ENCODE measurements around the gene ELOB.

Gene ELOB

GRCh38 chr16:2752850-2753732 is 24.0 kb downstream of the ELOB start:
- Histone ChIP-seq H3K4me3 (peak overlapping the region; percentile 87), H3K27ac (peak overlapping the region; percentile 99)
- peak; percentile 91 for DNase-seq (ENCODE audit: low spot score)
- no peak for TF ChIP-seq CTCF (IDR thresholded peaks at IDR 0.05)

GRCh38 chr16:2752035-2752849 is 24.8 kb downstream of the ELOB start, which contains the start of gene SRRM2:
SRRM2 (plus strand) TSS chr16:2752638; CDS start chr16:2756365, 3,727 bp downstream.
- no peak for TF ChIP-seq CTCF (IDR thresholded peaks at IDR 0.05)
- H3K27ac ChIP-seq = peak within 1 kb of the TSS; percentile 99
- DNase-seq (ENCODE audit: low spot score) = peak; percentile 96
- H3K4me3 ChIP-seq = peak within 1 kb of the TSS; percentile 87

DNA sequence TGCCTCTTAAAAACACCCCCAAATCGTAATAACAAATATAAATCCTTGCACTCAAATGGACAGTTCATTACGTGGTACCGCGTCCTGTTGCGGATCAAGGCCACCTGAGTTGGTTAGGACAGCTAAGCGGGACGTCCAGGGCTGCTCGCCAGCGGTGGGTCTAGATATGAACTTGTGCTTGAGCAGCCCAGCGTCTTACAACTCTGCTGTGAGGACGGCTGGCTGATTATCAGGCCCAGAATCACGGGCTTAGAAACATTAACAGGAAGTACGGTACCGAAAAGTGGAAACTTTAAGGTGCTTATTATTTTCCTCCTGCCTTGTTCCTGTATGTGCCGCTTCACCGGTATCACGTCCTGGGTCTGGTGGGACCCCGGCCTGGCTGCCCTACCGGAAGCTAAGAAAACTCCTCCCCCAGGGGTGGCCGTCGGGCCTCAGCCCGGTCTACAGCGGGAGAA is 25.5 kb downstream of the ELOB start:
- H3K4me3 ChIP-seq = peak overlapping the region; percentile 87
- DNase-seq (ENCODE audit: low spot score) = no peak
- peak overlapping the region; percentile 99 for H3K27ac ChIP-seq
- no peak for TF ChIP-seq CTCF (IDR thresholded peaks at IDR 0.05)

DNA sequence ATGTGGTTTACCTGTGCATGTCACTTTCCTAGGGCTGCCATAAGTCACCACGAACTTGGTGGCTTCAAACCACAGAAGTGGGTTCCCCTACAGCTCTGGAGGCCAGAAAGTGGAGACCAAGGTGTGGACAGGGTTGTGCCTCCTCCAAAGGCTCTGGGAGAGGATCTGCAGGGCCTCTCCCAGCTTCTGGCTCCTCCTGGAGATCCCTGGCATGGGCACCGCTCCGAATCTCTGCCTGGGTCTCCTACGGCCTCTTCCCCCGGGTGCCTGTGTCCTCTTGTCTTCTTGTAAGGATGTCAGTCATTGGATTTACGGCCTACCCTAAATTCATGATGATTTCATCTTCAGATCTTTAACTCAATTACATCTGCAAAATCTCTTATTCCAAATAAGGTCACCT is 27.1 kb downstream of the ELOB start:
- TF ChIP-seq CTCF (IDR thresholded peaks at IDR 0.05) = no peak
- DNase-seq (ENCODE audit: low spot score) = no peak

GRCh38 chr16:2749476-2749875 is 27.6 kb downstream of the ELOB start:
- no peak for DNase-seq (ENCODE audit: low spot score)
- Histone ChIP-seq H3K27ac (no peak overlapping the region), H3K4me3 (no peak overlapping the region)
- no peak for TF ChIP-seq CTCF (IDR thresholded peaks at IDR 0.05)

More for the DNA sequence above, 27.1 kb downstream of the ELOB start:
- no peak overlapping the region for H3K27ac ChIP-seq
- H3K4me3 ChIP-seq = no peak overlapping the region

DNA sequence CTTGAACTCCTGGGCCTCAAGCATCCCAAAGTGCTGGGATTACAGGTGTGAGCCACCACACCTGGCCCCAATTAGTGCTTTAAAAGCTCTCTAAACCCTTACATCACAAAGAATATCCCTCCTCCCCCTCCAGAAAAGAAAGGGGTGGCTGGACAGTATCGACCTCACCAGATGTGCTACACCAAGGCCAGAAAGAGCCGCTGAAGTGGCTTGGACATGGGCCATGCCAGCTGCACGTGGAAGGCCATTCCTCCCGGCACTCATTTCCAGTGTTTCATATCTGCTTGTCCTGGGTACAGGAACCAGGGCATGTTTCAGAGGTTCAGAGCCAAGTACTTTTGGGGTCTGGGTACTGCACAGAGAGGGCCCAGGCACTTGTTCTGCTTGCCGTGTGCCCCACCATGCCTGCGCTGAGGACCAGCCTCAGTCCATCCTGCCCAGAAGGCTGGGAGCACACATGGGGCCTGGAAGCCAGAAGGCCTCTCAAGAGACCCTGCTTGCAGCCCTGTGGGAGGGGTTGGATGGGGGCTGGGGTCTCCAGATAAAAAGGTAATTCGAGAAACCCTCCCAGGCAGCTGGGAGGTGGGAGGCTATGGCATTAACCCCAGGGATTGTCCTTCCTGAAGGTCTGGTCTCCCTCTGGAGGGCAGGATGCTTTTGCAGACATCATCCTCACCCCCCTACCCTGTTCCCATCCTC is 28.2 kb downstream of the ELOB start:
- Histone ChIP-seq H3K27ac (no peak overlapping the region), H3K4me3 (no peak overlapping the region)
- no peak for DNase-seq (ENCODE audit: low spot score)
- TF ChIP-seq CTCF (IDR thresholded peaks at IDR 0.05) = no peak

Measured in coronary artery (tissue), 2 donors.